GM20000 (cell line): Measurements from ENCODE around the gene HDAC8.

ENCODE experiments used
- DNase-seq: peaks from one replicate; pipeline ENCODE4 v3.0.0; 2012; ENCODE audit warnings: low spot score
- CTCF ChIP-seq: IDR thresholded peaks from 2 replicates; pipeline ENCODE4 v1.5.1; 2012; ENCODE audit warnings: mild to moderate bottlenecking, control low read depth; ENCODE audit errors: extremely low read depth, missing control alignments

Gene HDAC8

DNA sequence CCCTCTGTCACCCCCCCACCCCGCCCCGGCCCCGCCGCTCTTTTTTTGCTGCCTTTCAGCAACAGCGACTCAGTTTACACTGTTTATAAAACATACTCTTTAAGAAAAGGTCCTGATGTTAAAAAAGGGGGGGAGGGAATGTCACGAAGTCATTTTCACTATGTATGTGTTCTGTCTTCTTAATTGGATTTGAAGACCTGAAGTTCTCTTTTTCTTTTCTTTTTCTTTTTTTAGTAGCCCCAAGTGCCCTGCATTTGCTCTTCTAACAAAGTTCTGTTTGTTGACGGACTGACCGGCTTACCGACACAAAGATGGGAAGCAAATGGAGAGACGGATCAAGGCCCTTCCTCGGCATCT, 264.5 kb downstream of the HDAC8 start:
- no peak for TF ChIP-seq CTCF
- no peak for DNase-seq

GRCh38 chrX:72307646-72308051, 265.0 kb downstream of the HDAC8 start:
- no peak for TF ChIP-seq CTCF
- DNase-seq, result no peak

DNA sequence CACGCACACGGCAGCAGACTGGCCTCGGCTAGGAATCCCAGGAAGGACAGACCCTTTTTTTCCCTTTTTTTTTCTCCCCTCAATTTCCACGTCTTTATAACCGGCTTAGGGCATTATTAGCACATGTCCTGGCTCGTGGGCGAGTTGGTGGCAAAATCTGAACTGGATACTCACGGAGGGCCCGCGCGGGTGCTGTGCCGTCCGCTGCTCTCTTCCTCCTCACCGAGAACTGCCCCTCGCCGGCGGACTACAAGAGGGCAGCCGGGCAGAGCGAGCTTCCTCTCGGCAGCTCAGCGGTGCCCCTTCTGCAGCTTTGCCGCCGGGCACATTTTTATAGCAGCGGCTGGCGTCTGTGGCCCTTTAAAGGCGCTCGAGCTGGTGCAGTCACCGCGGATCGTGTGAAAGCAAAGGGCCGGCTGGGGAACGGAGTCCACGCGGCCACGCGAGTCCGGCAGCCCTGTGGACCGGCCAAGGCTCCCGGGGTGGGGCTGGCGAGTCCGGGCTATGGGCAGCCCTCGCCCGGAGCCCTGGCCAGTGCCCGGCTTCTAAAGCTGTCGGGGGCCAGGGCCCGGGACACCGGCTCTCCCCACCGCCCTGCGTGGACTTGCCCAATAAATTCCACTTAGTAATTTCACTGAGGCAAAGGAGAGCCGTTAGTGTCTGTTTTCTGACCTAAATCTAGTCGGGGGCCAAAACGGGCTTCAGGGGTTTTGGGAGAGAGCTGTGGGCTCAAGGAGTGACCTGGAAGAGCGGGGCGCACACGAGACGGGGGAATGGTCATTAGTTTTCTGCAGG, 265.6 kb downstream of the HDAC8 start:
- TF ChIP-seq CTCF, result no peak
- DNase-seq, result peak; percentile 69

GRCh38 chrX:72306085-72306801, 266.4 kb downstream of the HDAC8 start:
- TF ChIP-seq CTCF, result no peak
- peak; percentile 28 for DNase-seq

GRCh38 chrX:72305286-72306084, 267.2 kb downstream of the HDAC8 start, which contains the start of gene CITED1:
TSS of gene CITED1 (minus strand) at chrX:72305914. CDS start at chrX:72302869, 3,045 bp downstream.
- DNase-seq, result peak; percentile 34
- no peak for TF ChIP-seq CTCF

- TF ChIP-seq CTCF, result no peak
- DNase-seq, result no peak
Observed at GRCh38 chrX:72304877-72305276, 267.8 kb downstream of the HDAC8 start.
